Measurements from ENCODE around the gene MBD1.

- TF ChIP-seq CTCF (IDR thresholded peaks at IDR 0.05; ENCODE audit: low read depth, low read length) (no peak), EZH2phosphoT487 (IDR thresholded peaks at IDR 0.05; ENCODE audit: low read depth) (no peak)
Measured at GRCh38 chr18:50262977-50263376, 18.3 kb downstream of the MBD1 start.
